ENCODE data around the gene CLCN5.

DNA sequence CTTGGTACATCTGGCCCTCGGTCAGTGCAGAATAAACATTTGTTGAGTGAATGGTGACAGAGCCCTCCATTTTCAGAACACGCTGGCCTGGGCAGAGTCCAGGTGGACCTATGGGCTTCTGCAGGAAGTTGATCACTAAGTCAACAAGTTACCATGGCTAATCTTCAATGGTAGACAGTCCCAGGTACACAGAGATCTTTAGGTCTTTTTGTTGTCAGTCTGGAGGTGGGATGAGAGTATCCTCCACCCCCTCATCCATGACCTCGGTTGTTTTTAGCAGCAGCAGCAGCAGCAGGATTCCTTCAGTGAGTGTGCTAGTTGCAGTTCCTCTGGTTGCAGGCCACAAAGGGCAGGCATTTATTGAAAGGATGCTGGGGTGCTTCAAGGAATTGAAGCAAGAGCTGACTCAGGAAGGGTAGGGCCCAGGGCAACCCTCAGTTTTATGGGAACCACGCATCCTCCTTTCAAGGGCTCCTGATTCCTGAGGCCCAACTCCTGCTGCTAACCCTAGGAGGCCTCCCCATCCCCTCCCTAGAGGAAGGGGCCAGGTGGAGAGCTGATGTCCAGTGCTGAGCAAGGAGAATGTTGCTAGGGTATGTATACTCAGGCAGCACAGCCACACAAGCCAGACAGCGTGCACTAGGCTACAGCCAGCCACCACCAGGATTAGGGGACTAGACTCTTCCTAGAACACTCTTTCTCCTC, 44.8 kb upstream of the CLCN5 start:
- TF ChIP-seq, protein P1, sequence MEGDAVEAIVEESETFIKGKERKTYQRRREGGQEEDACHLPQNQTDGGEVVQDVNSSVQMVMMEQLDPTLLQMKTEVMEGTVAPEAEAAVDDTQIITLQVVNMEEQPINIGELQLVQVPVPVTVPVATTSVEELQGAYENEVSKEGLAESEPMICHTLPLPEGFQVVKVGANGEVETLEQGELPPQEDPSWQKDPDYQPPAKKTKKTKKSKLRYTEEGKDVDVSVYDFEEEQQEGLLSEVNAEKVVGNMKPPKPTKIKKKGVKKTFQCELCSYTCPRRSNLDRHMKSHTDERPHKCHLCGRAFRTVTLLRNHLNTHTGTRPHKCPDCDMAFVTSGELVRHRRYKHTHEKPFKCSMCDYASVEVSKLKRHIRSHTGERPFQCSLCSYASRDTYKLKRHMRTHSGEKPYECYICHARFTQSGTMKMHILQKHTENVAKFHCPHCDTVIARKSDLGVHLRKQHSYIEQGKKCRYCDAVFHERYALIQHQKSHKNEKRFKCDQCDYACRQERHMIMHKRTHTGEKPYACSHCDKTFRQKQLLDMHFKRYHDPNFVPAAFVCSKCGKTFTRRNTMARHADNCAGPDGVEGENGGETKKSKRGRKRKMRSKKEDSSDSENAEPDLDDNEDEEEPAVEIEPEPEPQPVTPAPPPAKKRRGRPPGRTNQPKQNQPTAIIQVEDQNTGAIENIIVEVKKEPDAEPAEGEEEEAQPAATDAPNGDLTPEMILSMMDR (IDR thresholded peaks at IDR 0.05): no peak
- no peak for TF ChIP-seq POLR2A (IDR thresholded peaks at IDR 0.05)

Data from right lobe of liver (tissue), 4 donors.